Mucosa of descending colon (tissue), 3 donors: Measurements from ENCODE around the gene NINJ2. TPM values are rescaled to one million over a fixed set of nuclear protein-coding genes. Genes with fewer than 3 reads are reported as not detected.
A peak's percentile ranks its signal among the peaks of the same experiment; 100 is the strongest.

ENCODE experiments used
- ATAC-seq: fragments of 200-7000 bp; cut with Tn5 transposase; one replicate; pipeline ENCODE4 v1.9.1; 2020; ENCODE audit warnings: mild to moderate bottlenecking, moderate library complexity
- DNase-seq, 3 donors: peaks; one replicate each; pipeline ENCODE4 v3.0.0-alpha.2; 2020
- H3K36me3 ChIP-seq: fragments of 200-600 bp; one replicate; pipeline ENCODE4 v1.8.0; 2021; ENCODE audit warnings: low read depth, mild to moderate bottlenecking
- H3K4me1 ChIP-seq: fragments of 200-600 bp; one replicate; pipeline ENCODE4 v1.8.0; 2021; ENCODE audit warnings: low read depth, mild to moderate bottlenecking
- H3K4me3 ChIP-seq: fragments of 200-600 bp; one replicate; pipeline ENCODE4 v1.8.0; 2021; ENCODE audit warnings: mild to moderate bottlenecking
- H3K9me3 ChIP-seq: fragments of 200-600 bp; one replicate; pipeline ENCODE4 v1.8.0; 2021; ENCODE audit warnings: mild to moderate bottlenecking
- intact Hi-C, 2 donors: fragments of 100-400 bp; cut with DNase I in 1 of 2; cut with micrococcal nuclease in 1 of 2; formaldehyde crosslinking; loops; one replicate each; pipeline versions ENCODE4 v1.11.0 to v1.11.1; 2022; cut with DNase I, micrococcal nuclease
- total RNA-seq, 3 donors: library from RNA; stranded (reverse); fragmentation: NEBNext Ultra II Directional in 2 of 3; extraction: Animal tissue kit (Norgen Biotek cat#: 25700) in 2 of 3; gene quantifications; one replicate each; pipeline versions ENCODE4 v1.2.1 to v1.2.4, GENCODE V29; 2021 to 2023
- TF ChIP-seq, protein P1 (sequence below): fragments of 200-600 bp; IDR thresholded peaks from one replicate; pipeline ENCODE4 v1.8.0; 2022; ENCODE audit warnings: antibody characterized with exemption, mild to moderate bottlenecking
- donor health status: DM: no; HTN: no; CAD: no; lungs with moderate emphysema.
- donor health status: DM: no; HTN: no; CAD: no.
- donor health status: DM: no; HTN: yes; CAD: no.

The NINJ2 gene
- total RNA-seq, 3 donors from 2014 or later = 3.6 to 5.2 (median 3.8) TPM

DNA sequence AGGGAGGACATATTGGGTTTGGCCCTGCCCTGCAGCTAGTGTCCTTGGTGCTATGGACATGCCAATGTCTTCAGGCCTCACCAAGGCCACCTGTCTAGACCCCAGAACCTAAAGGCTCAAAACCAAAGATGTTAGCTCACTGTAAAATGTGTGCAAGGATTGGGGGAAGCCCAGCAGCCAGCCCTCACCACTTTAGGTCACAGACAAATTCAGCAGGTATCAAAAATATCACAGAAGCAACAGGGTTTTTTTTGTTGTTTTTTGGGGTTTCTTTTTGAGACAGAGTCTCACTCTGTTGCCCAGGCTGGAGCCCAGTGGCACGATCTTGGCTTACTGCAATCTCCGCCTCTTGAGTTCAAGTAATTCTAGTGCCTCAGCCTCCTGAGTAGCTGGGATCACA lies 29.0 kb upstream of the NINJ2 start:
- Histone ChIP-seq H3K9me3 (no peaks in the 10 kb centered on the region), H3K4me1 (no peaks in the 10 kb centered on the region), H3K36me3 (no peaks in the 10 kb centered on the region), H3K4me3 (no peak overlapping the region)
- TF ChIP-seq, protein P1, sequence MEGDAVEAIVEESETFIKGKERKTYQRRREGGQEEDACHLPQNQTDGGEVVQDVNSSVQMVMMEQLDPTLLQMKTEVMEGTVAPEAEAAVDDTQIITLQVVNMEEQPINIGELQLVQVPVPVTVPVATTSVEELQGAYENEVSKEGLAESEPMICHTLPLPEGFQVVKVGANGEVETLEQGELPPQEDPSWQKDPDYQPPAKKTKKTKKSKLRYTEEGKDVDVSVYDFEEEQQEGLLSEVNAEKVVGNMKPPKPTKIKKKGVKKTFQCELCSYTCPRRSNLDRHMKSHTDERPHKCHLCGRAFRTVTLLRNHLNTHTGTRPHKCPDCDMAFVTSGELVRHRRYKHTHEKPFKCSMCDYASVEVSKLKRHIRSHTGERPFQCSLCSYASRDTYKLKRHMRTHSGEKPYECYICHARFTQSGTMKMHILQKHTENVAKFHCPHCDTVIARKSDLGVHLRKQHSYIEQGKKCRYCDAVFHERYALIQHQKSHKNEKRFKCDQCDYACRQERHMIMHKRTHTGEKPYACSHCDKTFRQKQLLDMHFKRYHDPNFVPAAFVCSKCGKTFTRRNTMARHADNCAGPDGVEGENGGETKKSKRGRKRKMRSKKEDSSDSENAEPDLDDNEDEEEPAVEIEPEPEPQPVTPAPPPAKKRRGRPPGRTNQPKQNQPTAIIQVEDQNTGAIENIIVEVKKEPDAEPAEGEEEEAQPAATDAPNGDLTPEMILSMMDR = no peak
- DNase-seq (no peak), ATAC-seq (no peak)
- intact Hi-C loops = no loop called here

DNA sequence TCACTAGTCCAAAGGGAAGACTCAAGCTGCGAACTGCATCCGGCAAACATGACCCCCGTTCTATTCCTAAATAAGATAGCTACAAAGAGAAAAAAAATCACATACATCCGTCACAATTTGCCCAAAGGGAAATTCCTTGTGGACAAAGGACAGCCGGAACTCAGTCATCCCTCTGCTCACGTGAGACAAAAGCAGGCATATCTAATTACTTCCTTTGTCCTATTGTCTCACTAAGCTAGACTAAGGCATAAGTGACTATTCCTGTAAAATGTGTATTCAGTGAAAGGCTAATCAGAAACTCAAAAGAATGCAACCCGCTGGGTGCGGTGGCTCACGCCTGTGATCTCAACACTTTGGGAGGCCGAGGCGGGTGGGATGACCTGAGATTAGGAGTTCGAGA lies 27.2 kb upstream of the NINJ2 start:
- TF ChIP-seq, protein P1 = no peak
- DNase-seq (no peak), ATAC-seq (no peak)
- H3K4me1 ChIP-seq = no peaks in the 10 kb centered on the region
- intact Hi-C loops = no loop called here
- H3K9me3 ChIP-seq = no peaks in the 10 kb centered on the region
- no peak overlapping the region for H3K4me3 ChIP-seq
- H3K36me3 ChIP-seq = no peaks in the 10 kb centered on the region

DNA sequence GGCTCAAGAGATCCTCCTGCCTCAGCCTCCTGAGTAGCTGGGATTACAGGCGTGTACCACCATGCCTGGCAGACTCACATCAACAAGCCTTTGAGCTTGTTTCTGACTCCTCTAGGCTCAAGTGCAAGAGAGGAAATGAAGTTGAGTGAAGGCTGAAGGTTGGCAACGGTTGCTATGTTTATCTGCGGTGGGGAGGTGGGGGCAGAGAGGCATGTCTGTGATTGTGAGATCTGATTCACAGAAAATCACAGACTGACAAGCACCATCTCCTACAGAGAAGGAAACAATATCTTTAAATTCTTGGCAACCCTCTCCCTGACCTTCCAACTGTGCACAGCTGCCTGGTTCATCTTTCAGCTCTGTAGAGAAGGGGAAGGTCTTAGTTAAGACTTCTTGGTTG lies 22.1 kb upstream of the NINJ2 start:
- Histone ChIP-seq H3K4me3 (no peak overlapping the region), H3K36me3 (no peaks in the 10 kb centered on the region), H3K4me1 (no peaks in the 10 kb centered on the region), H3K9me3 (no peaks in the 10 kb centered on the region)
- ATAC-seq (peak; percentile 93), DNase-seq (peak in 2 of 3 donors; percentile 28 to 47)
- TF ChIP-seq, protein P1 = no peak
- intact Hi-C loops = no loop called here

DNA sequence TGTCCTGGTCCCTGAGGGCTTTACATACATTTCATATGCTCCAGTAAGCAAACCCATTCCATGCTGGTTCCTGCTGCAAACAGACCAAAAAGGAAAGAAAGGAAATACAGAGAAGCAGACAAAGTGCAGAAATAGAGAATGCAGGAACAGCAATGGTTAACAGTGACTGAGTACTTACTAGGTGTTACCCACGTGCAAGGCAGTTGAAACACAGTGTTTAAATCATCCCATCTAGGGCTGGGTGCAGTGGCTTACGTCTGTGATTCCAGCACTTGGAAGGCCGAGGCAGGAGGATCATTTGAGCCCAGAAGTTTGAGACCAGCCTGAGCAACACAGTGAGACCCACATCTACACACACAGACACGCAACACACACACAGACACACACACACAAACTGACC lies 21.2 kb upstream of the NINJ2 start:
- H3K36me3 ChIP-seq = no peaks in the 10 kb centered on the region
- TF ChIP-seq, protein P1 = no peak
- no peaks in the 10 kb centered on the region for H3K4me1 ChIP-seq
- DNase-seq = no peak
- H3K4me3 ChIP-seq = no peak overlapping the region
- no peaks in the 10 kb centered on the region for H3K9me3 ChIP-seq
- intact Hi-C loops = no loop called here
- ATAC-seq = no peak

DNA sequence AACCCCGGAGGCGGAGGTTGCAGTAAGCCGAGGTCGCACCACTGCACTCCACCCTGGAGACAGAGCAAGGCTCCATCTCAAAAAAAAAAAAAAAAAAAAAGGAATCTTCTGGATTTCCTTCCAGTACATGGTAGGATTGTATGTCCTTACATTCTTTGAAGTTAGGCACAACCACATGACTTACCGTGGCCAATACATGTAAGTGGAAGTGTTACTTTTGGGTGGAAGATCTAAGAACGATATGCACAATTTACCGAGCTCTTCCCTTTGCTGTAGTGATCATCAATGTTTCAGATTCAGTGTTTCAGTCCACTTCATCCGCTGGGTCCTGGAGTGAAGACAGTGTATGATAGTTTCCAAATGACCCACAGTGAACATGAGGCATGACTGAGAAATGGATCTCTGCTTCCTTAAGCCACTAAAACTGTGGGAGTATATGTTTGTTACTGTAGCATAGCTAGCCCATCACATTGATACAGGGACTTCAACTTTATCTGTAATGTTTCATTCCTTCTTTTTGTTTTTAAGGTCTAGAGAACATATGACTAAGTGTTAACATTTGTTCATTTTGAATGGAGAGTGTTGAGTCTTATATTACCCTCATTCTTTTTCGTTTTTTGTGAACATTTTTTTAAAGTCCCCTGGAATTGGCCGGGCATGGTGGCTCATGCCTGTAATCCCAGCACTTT lies 18.5 kb upstream of the NINJ2 start:
- no peak for ATAC-seq
- Histone ChIP-seq H3K9me3 (no peaks in the 10 kb centered on the region), H3K36me3 (no peaks in the 10 kb centered on the region), H3K4me3 (no peak overlapping the region), H3K4me1 (no peaks in the 10 kb centered on the region)
- DNase-seq = no peak
- TF ChIP-seq, protein P1 = no peak
- intact Hi-C loops = no loop called here
